Measurements from ENCODE around the gene DERL3.

DERL3 gene

GRCh38 chr22:23817146-23817545 is 21.7 kb downstream of the DERL3 start:
- TF ChIP-seq EZH2phosphoT487 (IDR thresholded peaks at IDR 0.05; ENCODE audit: low read depth) (no peak), CTCF (IDR thresholded peaks at IDR 0.05; ENCODE audit: low read depth, low read length) (no peak)
- Histone ChIP-seq H3K79me2 (ENCODE audit: low read length) (no peaks in the 10 kb centered on the region), H2AFZ (ENCODE audit: low read depth, low read length) (no peak overlapping the region), H4K20me1 (ENCODE audit: insufficient read depth, low read length) (no peaks in the 10 kb centered on the region), H3K9ac (ENCODE audit: low read length) (no peak overlapping the region), H3K4me3 (ENCODE audit: low read length) (no peak overlapping the region), H3K4me2 (ENCODE audit: low read length) (no peak overlapping the region), H3K27ac (ENCODE audit: low read length) (no peak overlapping the region), H3K27me3 (ENCODE audit: low read depth, low read length) (no peaks in the 10 kb centered on the region), H3K9me3 (ENCODE audit: insufficient read depth, low read length) (no peaks in the 10 kb centered on the region), H3K36me3 (replicated peaks; ENCODE audit: low read depth, low read length) (peaks cover 61% of the 10 kb centered on the region), H3K4me1 (ENCODE audit: low read length) (no peaks in the 10 kb centered on the region)

- no peak overlapping the region for H3K4me3 ChIP-seq (ENCODE audit: low read length)
- H2AFZ ChIP-seq (ENCODE audit: low read depth, low read length) = no peak overlapping the region
- no peaks in the 10 kb centered on the region for H3K4me1 ChIP-seq (ENCODE audit: low read length)
- no peak overlapping the region for H3K9ac ChIP-seq (ENCODE audit: low read length)
- no peak overlapping the region for H3K27ac ChIP-seq (ENCODE audit: low read length)
- H4K20me1 ChIP-seq (ENCODE audit: insufficient read depth, low read length) = no peaks in the 10 kb centered on the region
- no peak overlapping the region for H3K4me2 ChIP-seq (ENCODE audit: low read length)
- TF ChIP-seq CTCF (IDR thresholded peaks at IDR 0.05; ENCODE audit: low read depth, low read length) = no peak
- TF ChIP-seq EZH2phosphoT487 (IDR thresholded peaks at IDR 0.05; ENCODE audit: low read depth) = no peak
- peaks cover 60% of the 10 kb centered on the region for H3K36me3 ChIP-seq (replicated peaks; ENCODE audit: low read depth, low read length)
- no peaks in the 10 kb centered on the region for H3K9me3 ChIP-seq (ENCODE audit: insufficient read depth, low read length)
- H3K27me3 ChIP-seq (ENCODE audit: low read depth, low read length) = no peaks in the 10 kb centered on the region
- H3K79me2 ChIP-seq (ENCODE audit: low read length) = no peaks in the 10 kb centered on the region
Observed at GRCh38 chr22:23816156-23816976, 22.4 kb downstream of the DERL3 start.

GRCh38 chr22:23815541-23816155 is 23.2 kb downstream of the DERL3 start:
- no peak overlapping the region for H3K27ac ChIP-seq (ENCODE audit: low read length)
- no peak overlapping the region for H3K9ac ChIP-seq (ENCODE audit: low read length)
- peaks cover 57% of the 10 kb centered on the region for H3K36me3 ChIP-seq (replicated peaks; ENCODE audit: low read depth, low read length)
- H3K4me3 ChIP-seq (ENCODE audit: low read length) = no peak overlapping the region
- TF ChIP-seq CTCF (IDR thresholded peaks at IDR 0.05; ENCODE audit: low read depth, low read length) (no peak), EZH2phosphoT487 (IDR thresholded peaks at IDR 0.05; ENCODE audit: low read depth) (no peak)
- no peak overlapping the region for H3K4me2 ChIP-seq (ENCODE audit: low read length)
- H3K9me3 ChIP-seq (ENCODE audit: insufficient read depth, low read length) = no peaks in the 10 kb centered on the region
- no peaks in the 10 kb centered on the region for H3K79me2 ChIP-seq (ENCODE audit: low read length)
- no peaks in the 10 kb centered on the region for H3K27me3 ChIP-seq (ENCODE audit: low read depth, low read length)
- no peaks in the 10 kb centered on the region for H4K20me1 ChIP-seq (ENCODE audit: insufficient read depth, low read length)
- H3K4me1 ChIP-seq (ENCODE audit: low read length) = no peaks in the 10 kb centered on the region
- H2AFZ ChIP-seq (ENCODE audit: low read depth, low read length) = no peak overlapping the region

- no peak for TF ChIP-seq CTCF (IDR thresholded peaks at IDR 0.05; ENCODE audit: low read depth, low read length)
- TF ChIP-seq EZH2phosphoT487 (IDR thresholded peaks at IDR 0.05; ENCODE audit: low read depth) = no peak
- Histone ChIP-seq H3K79me2 (ENCODE audit: low read length) (no peaks in the 10 kb centered on the region), H3K9ac (ENCODE audit: low read length) (no peak overlapping the region), H3K27me3 (ENCODE audit: low read depth, low read length) (no peaks in the 10 kb centered on the region), H3K4me3 (ENCODE audit: low read length) (no peak overlapping the region), H3K36me3 (replicated peaks; ENCODE audit: low read depth, low read length) (peaks cover 37% of the 10 kb centered on the region), H3K4me1 (ENCODE audit: low read length) (no peaks in the 10 kb centered on the region), H3K9me3 (ENCODE audit: insufficient read depth, low read length) (no peaks in the 10 kb centered on the region), H4K20me1 (ENCODE audit: insufficient read depth, low read length) (no peaks in the 10 kb centered on the region), H3K4me2 (ENCODE audit: low read length) (no peak overlapping the region), H3K27ac (ENCODE audit: low read length) (no peak overlapping the region), H2AFZ (ENCODE audit: low read depth, low read length) (no peak overlapping the region)
Observed at GRCh38 chr22:23812378-23812777, 26.4 kb downstream of the DERL3 start.
